Stimulated activated CD4-positive, alpha-beta T cell treated with anti-CD3 and anti-CD28 coated beads, Interleukin-4, amount 100 ng/mL, for 4 hours (primary cell): ENCODE data around the gene TBXAS1.

ENCODE experiments used
- DNase-seq, 2 experiments: peaks; one replicate each; pipeline ENCODE4 v3.0.0-alpha.2; 2020

TBXAS1 gene

DNA sequence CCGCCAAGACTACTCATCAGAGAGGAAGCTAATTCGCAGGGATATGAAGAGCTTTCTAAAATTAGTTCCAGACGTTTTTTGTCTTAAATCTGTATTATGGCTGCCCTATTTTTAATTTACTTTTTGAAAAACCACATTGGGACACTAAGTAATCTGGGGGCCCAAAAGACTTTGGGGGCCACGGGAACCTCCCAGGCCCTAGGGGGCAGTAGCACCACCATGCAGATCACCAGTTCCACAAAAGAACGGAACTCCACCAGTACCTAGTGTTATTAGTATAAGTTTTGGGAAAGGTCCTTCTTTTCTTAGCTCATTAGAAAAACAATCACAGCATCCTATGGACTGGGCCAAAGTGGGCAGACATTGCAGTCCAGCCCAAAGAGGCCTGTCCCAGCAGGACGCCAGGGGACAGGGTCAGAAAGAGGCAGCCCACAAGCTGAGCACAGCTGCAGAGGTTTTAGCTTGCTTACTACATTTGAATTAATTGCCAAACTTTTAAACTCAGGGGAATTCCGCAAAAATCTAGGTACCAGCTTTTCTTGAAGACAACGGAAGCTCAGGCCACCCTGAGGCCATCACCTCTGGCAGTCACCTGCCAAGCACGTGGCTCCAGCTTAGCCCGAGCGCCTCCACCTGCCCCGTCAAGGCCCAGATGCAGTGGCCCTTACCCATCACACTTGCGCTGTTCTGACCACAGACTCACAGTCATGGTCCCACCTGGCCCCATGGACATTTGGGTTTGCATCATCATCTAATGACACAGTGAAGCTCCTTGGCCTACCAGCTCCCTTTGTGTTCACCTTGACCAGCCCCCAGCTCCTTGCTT, 158.8 kb downstream of the TBXAS1 start:
- DNase-seq, result no peak

DNA sequence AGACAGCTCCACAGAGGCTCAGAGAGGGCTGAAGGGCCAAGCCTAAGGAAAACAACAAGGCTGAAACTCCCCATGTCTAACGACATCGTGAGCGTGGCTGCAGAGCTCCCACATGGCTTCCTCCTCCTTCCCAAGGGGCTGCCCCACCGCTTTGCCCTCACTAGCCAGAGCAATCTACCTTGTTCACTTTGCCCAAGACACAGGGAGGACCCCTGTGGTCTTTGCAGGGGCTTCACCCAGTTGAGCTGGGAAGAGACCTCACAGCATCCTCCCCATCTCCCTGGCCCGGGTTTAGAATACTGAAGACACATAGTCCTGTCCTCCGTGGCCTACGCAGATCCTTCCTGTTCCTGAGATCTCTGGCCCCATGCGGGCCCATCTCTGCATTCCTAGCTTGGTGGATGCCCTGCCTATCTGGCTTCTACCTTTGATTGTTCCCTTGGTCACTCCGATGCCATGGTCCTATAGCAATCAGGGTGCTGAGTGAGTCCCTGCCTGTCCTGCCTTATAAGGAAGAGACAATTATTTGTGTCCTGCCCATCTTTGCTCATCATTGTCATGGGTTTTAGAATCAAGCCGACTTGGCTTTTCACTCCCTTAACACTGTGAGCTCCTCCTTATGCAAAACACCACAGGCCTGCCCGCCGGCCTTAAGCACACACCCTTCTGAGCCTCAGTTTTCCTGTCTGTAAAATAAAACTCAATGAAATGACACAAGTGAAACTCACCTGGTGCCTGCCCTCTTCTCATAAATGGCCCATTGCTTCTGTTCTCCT, 160.5 kb downstream of the TBXAS1 start:
- DNase-seq, result no peak

DNA sequence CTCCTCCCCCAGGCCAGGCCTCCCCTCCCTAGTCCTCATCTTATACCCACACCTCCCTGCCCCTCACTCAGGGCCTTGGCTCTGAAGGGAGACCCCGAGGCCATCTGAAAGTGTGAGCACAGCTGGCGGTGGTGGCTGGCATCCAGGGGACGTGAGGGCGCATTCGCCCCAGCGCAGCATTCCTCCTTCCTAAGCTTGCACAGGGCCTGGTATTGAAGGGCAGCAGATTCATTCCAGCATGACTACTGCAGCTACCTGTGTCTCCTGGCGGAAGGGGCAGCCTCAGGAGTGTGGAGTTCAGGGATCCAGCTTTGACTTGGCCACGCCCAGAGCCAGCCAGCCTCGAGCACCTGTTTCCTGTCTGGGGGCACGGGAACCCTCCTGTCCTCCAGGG, 161.1 kb downstream of the TBXAS1 start:
- no peak for DNase-seq

DNA sequence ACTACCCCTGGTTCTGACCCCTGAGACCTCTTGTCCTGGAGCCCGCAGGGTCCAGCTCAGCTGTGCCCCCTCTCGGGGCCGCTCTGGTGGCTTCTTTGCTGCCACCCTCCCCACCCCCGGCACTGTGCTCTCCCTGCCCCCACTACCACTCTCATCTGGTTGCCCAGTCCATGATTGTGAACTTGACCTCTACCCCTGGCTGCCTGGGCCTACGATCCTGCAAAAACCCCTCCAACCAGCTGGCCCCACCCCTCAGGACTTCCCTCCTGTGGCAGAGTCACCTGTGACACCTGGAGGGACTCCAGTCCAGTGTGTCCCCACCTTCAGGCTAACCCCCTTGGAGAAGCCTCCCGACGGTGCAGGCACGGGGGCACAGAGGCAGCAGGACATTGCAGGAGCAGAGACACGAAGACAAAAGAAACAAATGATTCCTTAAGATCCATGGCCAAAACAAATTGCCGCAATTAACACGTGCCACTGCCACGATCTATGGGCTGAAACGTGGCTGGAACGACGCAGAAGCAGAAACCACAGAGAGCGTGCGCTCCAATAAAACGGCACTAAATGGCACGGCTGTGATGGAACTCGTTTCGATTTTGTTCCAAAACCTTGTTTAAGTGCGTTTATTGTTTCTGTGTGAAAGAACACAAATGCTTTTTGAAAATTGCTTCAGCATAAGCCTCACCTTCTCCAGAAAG, 161.7 kb downstream of the TBXAS1 start:
- no peak for DNase-seq

DNA sequence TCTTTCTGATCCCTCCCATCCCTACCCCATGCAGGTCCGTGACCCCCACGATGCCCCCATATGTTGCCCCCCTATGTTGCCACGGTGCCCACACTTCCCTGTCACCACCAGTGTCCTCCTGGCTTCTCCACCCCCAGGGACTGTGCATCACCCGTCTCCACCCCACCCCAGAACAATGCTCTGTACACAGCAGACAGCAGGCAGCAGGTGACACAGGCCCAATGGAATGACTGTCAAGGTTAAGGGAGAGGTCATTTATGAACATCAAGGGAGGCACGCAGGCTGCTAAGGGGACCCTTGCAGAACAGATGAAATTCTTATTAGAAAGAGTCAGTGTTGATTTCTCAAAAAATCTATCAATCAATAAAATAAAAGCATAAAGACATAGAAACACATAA, 162.2 kb downstream of the TBXAS1 start:
- no peak for DNase-seq

DNA sequence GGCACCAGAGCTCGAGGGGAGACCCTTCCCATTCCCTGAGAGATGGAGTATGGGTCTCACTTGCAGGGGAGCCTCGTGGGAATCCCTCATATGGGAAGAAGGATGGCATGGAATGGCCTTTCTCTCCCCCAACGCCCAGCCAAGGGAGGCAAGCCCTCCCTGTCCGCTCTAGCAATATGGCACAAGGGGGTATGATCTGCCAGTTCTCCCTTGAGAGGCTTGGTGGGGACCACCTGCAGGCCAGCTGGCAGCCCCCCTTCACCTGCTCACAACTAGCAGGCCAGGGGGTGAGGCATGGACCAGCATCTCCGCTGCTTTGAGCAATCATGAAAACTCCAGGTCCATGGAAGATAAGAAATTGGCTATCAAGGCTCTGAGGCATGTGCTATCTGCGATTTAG, 162.8 kb downstream of the TBXAS1 start:
- DNase-seq, result no peak

DNA sequence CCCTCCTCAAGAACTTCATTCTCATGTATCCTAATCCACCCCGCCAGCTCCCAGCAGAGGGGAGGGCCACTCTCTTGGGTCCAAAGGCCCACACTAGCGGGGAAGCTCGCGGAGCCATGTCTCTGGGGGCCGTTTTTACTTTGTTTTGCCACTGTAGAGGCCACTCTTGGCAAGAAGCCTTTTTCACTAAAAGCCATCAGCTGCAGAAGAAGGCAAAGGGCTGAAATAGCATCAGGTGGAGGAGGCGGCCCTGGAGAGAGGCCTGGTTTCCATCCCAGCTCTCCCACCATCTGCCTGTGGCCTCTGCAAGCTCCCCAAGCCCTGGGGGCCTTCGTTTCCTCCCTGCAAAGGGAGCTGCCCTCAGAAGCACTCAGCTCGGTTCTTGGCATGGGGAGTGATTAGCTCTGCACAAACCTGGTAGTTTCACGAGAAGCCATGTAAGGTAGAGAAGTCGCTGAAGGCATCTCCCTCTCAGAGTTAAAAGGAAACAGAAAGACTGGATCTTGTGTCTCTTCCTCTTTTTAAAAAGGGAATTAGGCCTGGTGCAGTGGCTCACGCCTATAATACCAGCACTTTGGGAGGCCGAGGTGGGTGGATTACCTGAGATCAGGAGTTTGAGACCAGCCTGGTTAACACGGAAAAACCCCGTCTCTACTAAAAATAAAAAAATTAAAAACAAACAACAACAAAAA, 163.4 kb downstream of the TBXAS1 start:
- DNase-seq, result no peak

DNA sequence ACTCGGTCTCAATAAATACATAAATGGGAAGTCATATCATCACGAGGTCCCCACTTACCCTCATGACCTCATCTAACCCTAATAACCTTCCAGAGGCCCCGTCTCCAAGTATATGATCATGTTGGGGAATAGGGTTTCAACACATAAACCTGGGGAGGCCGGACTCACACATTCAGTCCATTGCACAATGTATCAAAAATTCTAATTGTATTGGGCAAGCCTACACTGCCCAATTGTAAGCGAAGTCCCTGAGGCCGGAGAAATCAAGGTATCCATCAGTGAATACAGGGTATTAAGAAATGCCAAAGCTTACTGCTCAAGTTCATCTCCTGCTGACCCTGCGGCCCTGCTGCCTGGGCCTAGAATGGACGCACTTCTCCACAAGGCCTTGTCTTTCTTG, 164.1 kb downstream of the TBXAS1 start:
- DNase-seq, result no peak

DNA sequence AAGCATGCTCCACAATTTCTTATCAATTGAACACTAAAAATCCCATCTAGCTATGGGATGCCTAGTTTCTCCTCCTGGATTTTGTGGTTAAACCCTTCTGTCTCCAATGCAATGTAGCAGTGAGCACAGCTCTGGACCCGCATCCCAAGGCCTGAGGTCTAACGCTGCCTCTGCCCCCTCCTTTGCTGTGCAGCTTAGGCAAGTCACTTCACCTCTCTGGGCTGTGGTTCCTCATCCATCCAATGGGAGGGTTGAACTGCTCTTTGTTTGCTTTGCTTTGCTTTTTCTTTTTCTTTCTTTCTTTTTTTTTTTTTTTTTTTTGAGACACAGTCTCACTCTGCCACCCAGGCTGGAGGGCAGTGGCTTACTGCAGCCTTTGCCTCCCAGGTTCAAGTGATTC, 164.5 kb downstream of the TBXAS1 start:
- DNase-seq, result no peak

DNA sequence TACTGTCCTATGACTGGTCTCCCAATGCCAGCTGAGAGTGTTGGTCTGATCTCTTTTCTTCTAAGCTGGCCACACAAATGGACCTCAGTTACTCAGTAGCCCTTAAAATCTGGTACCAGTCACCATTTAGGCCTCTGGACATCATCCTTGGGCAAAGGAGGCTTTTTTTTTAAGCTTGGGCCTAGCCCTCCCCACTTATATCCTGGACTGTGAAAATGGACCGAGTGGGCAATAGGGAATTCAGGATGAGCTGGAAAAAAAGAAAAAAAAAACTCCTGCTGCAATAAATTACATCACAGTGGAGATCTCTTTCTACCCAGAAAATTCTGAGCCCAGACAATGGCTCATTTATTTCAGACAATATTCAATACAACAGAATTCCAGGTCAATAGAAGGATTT, 165.3 kb downstream of the TBXAS1 start:
- DNase-seq, result no peak

DNA sequence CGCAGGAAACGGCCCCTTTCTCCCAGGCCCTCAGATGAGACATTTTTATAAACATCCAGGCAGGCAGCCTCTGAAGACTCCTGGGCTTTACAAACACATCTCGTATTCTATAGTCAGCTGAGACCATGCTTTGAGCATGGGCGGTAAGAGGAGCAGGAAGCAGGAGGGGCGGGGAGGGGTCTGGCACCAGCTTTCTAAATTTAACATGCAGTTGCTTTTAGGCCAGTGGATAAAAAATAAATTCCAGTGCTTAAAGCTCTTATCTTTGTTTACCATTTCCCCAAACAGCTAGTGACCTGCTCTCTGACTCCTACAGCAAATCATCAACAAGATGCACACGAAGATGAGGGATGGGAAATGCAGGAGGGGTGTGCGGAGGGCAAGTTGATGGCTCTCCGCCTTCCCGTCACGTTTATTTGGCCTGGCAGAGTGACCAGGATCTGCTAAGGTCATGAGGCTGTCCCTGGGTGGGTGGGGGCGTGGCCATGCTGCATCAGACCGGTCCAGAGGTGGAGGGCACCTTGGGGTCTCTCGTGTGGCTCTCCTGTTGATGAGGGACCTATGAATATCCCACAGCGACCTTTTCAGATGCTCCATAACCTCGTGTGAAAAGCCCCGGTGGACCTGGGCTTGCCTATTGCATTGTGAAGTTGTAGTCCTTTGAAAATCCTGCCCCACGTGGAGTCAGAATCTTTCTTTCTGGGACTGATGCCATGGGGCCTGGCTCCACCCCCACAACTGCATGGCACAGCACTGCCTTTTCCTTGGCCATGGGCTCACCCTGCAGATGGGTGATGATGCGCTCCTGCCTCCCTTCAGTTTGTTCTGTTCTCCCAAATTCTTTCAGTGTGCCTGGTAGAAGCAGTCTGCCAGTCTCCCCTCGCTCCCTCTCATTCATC, 166.2 kb downstream of the TBXAS1 start:
- DNase-seq, result no peak

DNA sequence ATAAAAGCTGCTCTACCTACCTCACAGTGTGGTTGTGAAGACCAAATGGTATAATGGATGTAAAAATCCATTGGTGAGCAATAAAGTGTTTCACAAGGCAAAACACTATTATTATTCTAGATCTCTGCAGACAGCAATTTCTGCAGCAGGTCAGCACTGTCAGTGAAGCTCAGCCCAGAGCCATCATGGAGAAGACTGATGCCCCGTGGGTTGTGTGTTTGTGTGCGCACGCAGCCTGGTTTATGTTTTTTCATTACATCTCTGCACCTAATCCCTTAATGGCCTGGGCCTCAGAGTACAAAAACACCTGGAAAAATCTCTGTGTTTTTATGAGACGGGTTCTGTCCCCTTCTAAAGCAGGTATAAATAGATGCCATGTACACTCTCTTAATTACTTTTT, 169.5 kb downstream of the TBXAS1 start:
- no peak for DNase-seq

DNA sequence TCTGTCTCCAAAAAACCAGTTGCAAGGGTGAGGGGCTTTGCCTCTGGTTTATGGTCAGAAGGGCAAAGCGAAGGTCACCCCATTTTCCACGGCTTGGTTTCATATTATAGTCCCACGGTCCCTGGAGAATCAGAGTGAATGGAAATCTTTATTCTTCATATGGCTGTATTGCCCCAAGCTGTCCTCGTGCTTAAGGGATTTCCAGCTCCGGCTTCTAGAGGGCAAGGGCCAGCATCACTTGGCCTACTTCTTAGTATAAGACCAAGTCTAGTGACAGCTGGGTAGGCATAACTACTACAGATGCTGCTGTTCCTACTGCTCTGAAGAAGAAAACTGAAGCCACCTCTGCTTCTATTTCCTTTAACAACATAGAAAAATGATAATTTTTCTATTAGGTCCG, 170.5 kb downstream of the TBXAS1 start:
- no peak for DNase-seq

DNA sequence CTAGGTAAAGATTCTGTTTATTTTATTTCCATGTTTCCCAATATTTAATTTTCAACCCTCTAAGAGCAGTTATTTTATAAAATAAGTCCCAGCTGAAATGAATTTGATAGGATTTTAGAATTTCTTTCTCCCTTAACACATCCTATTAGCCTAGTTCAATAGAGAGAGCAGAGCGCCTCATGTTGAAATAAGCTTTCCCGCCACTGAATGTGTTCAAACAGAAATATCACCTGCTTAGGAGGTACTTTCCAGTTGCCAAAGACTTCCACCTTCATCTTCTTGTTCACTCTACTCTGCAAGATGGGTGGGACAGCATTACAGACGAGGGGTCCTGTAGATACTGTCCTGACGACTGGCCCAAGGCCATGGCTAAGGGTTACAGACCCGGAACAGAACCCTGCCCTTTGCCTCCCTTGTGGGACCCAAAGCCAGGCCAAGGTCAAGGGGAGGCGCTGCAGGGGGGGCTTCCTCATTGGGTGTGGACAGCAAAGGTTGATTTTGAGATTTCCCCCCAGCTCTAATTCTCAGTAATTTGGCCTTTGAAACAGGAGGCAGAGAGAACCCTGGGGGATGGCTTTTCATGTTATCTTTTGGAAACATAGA, 171.7 kb downstream of the TBXAS1 start:
- DNase-seq, result no peak

DNA sequence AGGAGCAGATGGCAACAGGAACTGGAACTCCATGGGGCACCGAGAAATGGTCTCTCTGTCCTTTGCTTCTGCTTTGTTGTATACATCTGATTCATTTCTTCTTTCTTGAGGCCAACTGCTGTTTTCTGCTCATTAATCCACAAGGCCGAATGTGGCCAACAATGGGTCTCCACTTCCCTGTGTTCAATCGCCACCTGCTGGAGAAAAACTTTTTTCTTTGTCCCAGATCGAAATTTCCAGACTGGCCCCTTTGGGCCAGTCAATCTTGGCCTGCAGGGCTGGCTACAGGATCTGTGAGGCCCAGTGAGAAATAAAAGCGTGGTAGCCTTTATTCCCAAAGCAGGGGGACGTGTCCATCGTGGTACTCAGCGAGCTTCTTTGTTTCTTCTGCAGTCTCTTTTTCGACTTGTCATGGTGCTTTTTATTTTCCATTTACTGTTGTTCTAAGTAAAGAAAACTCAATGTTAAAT, 174.9 kb downstream of the TBXAS1 start:
- DNase-seq, result no peak

DNA sequence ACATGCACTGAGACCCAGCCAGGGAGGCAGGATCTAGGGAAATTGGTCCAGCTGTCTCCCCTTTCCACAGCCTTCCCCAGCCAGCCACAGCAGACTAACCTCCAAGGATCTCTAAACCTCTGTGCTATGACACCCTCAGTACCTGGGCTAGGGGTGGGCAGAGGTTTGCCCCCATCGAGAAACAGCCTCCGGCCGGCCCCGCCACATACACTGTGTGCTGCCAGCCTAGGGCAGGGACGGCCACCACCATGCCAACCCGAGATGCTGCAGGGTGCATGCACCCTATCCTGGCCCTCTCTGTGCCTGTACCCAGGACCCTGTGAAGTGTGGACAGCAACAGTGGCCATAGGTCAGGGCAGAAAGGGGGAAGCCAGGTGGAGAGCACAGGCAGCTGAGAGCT, 175.6 kb downstream of the TBXAS1 start:
- DNase-seq, result no peak

DNA sequence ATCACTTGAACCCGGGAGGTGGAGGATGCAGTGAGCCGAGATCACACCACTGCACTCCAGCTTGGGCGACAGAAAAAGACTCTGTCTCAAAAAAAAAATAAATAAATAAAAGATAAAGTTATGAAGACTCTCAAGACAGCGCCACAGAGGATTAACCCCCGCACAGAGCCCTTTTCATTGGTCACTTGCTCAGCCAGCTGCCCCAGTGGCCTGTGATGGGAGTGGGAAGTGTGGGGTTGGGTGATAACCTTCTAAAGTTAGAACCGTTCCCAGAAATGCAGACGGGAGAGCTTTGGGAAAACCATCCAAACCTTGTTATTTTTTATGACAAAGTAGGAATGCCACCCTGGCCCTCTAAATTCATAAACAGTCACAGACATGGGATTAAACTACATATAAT, 176.3 kb downstream of the TBXAS1 start:
- DNase-seq, result no peak

DNA sequence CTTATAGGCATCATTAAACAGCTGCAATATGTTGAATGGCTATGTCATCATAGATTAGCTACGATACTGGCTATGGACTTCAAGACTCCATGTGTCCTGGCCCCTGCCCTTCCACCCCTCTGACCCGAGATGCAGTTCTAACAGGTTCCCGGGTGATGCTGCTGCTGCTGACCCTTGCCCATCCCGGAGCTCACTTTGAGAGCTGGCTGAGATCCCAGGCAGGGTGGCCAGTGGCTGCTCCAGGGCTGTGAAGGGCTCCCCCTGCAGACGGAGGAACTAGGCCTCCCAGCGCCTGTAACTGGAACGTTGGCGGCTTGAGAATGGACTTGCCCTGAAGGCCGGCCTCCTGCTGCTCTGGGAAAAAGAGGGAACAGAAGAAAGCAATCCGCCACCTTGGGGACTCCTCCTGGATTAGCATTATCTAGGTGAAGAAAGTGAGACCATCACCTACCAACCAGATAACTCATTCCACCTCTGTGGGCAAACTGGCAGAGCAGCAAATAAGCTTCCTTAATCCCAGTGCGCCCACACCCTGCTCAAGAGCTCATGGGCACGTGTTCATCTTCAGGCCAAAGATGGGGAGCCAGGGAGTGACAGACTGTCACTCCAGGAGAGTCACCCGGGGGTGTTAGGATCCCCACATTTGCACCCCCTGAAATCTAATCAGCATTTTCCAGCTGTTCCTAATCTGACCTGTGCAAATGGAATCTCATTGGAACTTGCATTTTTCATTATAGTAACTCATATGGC, 176.9 kb downstream of the TBXAS1 start:
- no peak for DNase-seq

DNA sequence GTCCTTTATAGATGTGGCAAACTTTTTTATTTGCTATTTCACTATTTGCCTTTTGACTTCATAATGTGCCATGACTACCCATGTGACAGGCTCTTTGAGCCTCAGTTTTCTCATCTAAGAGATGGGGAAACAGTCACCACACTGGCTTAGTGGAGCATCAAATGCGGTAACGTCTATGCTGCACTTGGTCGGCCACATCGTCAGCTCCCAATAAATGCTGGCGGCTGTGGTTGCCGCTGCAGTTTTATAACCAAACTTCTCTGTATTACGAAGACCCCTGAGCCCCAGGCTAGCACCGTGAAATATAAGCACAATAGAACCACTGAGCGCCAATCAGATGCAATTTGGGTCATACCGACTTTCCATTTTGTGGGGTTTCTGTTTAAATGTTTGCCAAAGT, 177.5 kb downstream of the TBXAS1 start:
- no peak for DNase-seq

DNA sequence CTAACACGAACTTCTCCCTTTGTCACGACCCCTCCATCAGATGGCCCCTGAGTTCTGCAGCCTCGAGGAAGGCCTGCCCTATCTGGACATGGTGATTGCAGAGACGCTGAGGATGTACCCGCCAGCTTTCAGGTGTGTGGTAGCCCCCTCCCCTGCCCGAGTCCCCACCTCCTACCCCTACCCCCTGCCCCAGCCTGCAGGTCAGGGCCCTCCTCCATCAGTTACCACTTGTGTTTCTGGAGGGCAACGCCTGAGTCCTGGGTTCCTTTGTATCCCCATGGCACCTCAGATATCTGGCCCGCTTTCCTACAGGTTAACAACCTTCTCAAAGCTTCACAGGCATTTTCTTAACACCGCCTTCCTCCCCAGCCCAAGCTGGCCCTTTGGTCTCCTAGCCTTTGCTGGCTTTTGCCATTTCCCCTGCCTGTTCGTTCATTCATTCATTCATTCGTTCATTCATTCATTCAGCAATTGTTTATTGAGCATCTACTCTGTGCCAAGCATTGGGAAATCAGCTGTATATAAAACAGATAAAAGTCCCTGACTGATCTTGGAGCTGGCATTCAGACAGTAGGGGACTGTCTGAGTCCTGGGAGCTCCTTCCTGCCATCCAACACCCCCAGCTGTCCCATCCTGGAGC, 178.1 kb downstream of the TBXAS1 start:
- DNase-seq, result no peak
